GM19043 (cell line): ENCODE data around the gene EXOSC7.

Experiments
- ATAC-seq: cut with Tn5 transposase; IDR thresholded peaks from one replicate; pipeline ENCODE4 v1.9.1; 2021; ENCODE audit warnings: low read depth; ENCODE audit not compliant: unreplicated experiment

The EXOSC7 gene

GRCh38 chr3:45021524-45022297, 45.7 kb downstream of the EXOSC7 start:
- ATAC-seq = no peak

GRCh38 chr3:45023675-45024074, 47.6 kb downstream of the EXOSC7 start:
- ATAC-seq = no peak

- no peak for ATAC-seq
Measured at GRCh38 chr3:45024542-45025255, 48.7 kb downstream of the EXOSC7 start.

- no peak for ATAC-seq
Measured at GRCh38 chr3:45026038-45026437, 50.0 kb downstream of the EXOSC7 start, which contains the start of gene CLEC3B. Gene CLEC3B, plus strand, starts transcription at chr3:45026303. Its CDS starts 60 bp downstream, at chr3:45026363.

- ATAC-seq = no peak
Measured at GRCh38 chr3:45026957-45027356, 50.9 kb downstream of the EXOSC7 start.

- no peak for ATAC-seq
Measured at GRCh38 chr3:45027441-45027840, 51.4 kb downstream of the EXOSC7 start.

- no peak for ATAC-seq
Measured at GRCh38 chr3:45029216-45029615, 53.2 kb downstream of the EXOSC7 start.

GRCh38 chr3:45029661-45030060, 53.6 kb downstream of the EXOSC7 start:
- ATAC-seq = no peak

GRCh38 chr3:45031531-45031930, 55.5 kb downstream of the EXOSC7 start:
- no peak for ATAC-seq

- ATAC-seq = no peak
Measured at GRCh38 chr3:45032113-45032512, 56.1 kb downstream of the EXOSC7 start.

- no peak for ATAC-seq
Measured at GRCh38 chr3:45033791-45034190, 57.7 kb downstream of the EXOSC7 start.

- peak; percentile 57 for ATAC-seq
Measured at GRCh38 chr3:45034612-45035252, 58.7 kb downstream of the EXOSC7 start.

GRCh38 chr3:45035441-45036301, 59.6 kb downstream of the EXOSC7 start:
- ATAC-seq = no peak

- ATAC-seq = peak; percentile 67
Measured at GRCh38 chr3:45037720-45038455, 61.8 kb downstream of the EXOSC7 start.

GRCh38 chr3:45041666-45042065, 65.6 kb downstream of the EXOSC7 start:
- no peak for ATAC-seq

- no peak for ATAC-seq
Measured at GRCh38 chr3:45042162-45042561, 66.1 kb downstream of the EXOSC7 start.

- ATAC-seq = no peak
Measured at GRCh38 chr3:45043728-45044299, 67.8 kb downstream of the EXOSC7 start.

- ATAC-seq = no peak
Measured at GRCh38 chr3:45048244-45048643, 72.2 kb downstream of the EXOSC7 start.

GRCh38 chr3:45049807-45050206, 73.8 kb downstream of the EXOSC7 start:
- no peak for ATAC-seq
